ENCODE data around the gene EMSY.

EMSY gene

DNA sequence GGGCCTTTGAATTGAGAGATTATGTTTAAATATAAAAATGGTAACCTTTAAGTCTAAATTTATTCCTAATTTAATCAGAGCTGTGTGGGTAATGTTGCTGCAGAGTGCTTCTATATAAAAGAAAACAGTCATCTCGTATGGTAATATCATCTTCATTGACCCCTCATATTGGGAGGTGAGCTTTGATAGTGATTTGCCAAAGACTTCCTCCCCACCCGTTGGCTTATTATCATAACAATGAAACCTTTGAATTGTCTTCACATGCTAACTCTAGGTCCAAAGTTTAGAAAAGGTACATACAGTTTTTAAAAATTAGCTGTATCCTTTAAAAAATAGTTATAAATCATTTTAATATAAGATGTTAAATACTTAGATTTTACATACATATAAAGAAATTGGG is 3.7 kb downstream of the EMSY start:
- Histone ChIP-seq H3K36me3 (replicated peaks) (peaks cover 3% of the 10 kb centered on the region), H3K4me3 (ENCODE audit: low read depth, low read length) (no peak overlapping the region), H3K27ac (no peak overlapping the region), H3K27me3 (replicated peaks) (no peaks in the 10 kb centered on the region)
- no peak for DNase-seq
- in situ Hi-C loops (cut with HindIII; ENCODE audit: low pct_ligation_motif_present, low sequenced_read_pairs), result no loop called here
- TF ChIP-seq, protein P1, sequence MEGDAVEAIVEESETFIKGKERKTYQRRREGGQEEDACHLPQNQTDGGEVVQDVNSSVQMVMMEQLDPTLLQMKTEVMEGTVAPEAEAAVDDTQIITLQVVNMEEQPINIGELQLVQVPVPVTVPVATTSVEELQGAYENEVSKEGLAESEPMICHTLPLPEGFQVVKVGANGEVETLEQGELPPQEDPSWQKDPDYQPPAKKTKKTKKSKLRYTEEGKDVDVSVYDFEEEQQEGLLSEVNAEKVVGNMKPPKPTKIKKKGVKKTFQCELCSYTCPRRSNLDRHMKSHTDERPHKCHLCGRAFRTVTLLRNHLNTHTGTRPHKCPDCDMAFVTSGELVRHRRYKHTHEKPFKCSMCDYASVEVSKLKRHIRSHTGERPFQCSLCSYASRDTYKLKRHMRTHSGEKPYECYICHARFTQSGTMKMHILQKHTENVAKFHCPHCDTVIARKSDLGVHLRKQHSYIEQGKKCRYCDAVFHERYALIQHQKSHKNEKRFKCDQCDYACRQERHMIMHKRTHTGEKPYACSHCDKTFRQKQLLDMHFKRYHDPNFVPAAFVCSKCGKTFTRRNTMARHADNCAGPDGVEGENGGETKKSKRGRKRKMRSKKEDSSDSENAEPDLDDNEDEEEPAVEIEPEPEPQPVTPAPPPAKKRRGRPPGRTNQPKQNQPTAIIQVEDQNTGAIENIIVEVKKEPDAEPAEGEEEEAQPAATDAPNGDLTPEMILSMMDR (IDR thresholded peaks at IDR 0.05; ENCODE audit: low read depth, low read length, missing control alignments), result no peak

DNA sequence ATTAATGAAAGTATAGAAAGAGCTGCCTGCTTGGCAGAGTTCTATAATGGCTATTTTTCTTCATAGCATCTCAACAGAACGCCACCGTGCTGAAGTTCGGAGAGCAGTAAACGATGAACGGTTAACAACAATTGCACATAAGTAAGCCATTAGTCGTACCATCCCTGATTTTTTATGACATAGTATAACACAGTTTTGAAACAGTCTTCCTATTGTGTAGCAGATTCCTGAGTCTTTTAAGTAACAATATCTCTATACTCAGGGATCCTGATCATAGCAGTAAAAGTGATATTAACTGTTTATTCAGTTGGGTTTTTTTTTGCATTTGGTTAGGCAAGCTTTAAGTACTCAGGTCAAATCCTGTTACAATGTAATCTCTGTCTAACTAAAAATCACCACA is 8.4 kb downstream of the EMSY start:
- Histone ChIP-seq H3K4me3 (ENCODE audit: low read depth, low read length) (no peak overlapping the region), H3K27me3 (replicated peaks) (no peaks in the 10 kb centered on the region), H3K36me3 (replicated peaks) (peaks cover 3% of the 10 kb centered on the region), H3K27ac (no peak overlapping the region)
- TF ChIP-seq, protein P1 (IDR thresholded peaks at IDR 0.05; ENCODE audit: low read depth, low read length, missing control alignments), result no peak
- in situ Hi-C loops (cut with HindIII; ENCODE audit: low pct_ligation_motif_present, low sequenced_read_pairs), result no loop called here
- no peak for DNase-seq

DNA sequence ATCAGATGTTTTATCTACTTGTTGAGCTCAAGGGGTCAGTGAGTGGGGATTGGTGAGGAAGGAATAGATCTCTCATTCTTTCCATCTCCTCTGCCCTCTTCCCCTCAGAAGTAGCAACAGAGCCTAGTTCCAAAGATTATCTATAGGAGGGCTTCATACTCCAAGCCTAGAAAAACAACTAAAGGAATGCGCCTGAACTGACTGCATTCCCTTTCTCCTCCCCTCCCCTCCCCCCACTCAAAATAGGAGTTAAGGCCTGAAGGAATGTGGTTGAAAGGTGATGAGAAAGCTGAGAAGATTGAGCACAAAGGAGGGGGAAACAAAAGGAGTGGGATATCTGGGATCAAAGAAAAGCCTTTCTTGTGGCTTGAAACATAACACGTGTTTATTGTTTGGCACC is 10.5 kb downstream of the EMSY start:
- Histone ChIP-seq H3K36me3 (replicated peaks) (peaks cover 3% of the 10 kb centered on the region), H3K4me3 (ENCODE audit: low read depth, low read length) (no peak overlapping the region), H3K27me3 (replicated peaks) (no peaks in the 10 kb centered on the region), H3K27ac (peak overlapping the region; percentile 15)
- TF ChIP-seq, protein P1 (IDR thresholded peaks at IDR 0.05; ENCODE audit: low read depth, low read length, missing control alignments), result no peak
- DNase-seq, result peak; percentile 29
- in situ Hi-C loops (cut with HindIII; ENCODE audit: low pct_ligation_motif_present, low sequenced_read_pairs), result no loop called here

DNA sequence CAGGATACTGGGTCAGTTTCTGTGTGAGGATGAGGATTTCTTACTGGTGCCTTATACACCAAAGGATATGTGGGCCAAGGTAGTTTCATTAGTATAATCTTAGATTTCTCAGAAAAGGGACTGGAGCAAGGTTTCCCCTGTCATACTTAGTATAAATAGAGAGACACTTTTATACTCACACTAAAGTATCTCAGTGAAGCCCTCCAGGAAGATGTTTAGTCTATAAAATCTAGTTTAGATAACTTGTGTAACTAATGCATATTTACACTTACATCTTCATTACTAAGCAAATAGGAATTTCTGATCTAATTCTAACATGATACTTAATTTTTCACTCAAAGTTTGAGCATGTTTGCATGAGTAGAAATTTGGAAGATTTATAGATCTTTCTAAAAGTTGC is 11.1 kb downstream of the EMSY start:
- Histone ChIP-seq H3K4me3 (ENCODE audit: low read depth, low read length) (no peak overlapping the region), H3K27ac (no peak overlapping the region), H3K36me3 (replicated peaks) (peaks cover 3% of the 10 kb centered on the region), H3K27me3 (replicated peaks) (no peaks in the 10 kb centered on the region)
- in situ Hi-C loops (cut with HindIII; ENCODE audit: low pct_ligation_motif_present, low sequenced_read_pairs), result no loop called here
- TF ChIP-seq, protein P1 (IDR thresholded peaks at IDR 0.05; ENCODE audit: low read depth, low read length, missing control alignments), result no peak
- DNase-seq, result no peak

DNA sequence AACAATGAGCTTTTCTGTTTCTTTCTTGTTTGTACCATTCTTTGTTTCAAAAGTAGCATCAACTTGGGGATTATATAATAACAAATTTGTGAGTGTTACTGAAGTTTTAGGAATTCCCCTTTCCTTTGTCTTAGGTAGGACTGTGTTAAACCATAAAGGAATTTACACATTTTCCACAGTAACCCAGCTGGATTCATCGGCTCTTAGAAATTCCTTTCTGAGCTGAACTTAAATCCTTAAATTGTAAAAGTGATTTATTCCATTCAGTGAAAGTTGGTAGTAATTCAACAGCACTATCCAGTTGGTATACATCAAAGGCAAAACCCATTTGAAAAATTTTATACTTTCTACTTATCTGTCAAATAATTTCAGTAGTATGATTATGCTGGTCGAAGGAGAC is 11.8 kb downstream of the EMSY start:
- no peak overlapping the region for H3K4me3 ChIP-seq (ENCODE audit: low read depth, low read length)
- TF ChIP-seq, protein P1 (IDR thresholded peaks at IDR 0.05; ENCODE audit: low read depth, low read length, missing control alignments), result no peak
- H3K36me3 ChIP-seq (replicated peaks), result peaks cover 3% of the 10 kb centered on the region
- DNase-seq, result no peak
- no peak overlapping the region for H3K27ac ChIP-seq
- H3K27me3 ChIP-seq (replicated peaks), result no peaks in the 10 kb centered on the region
- in situ Hi-C loops (cut with HindIII; ENCODE audit: low pct_ligation_motif_present, low sequenced_read_pairs), result no loop called here

DNA sequence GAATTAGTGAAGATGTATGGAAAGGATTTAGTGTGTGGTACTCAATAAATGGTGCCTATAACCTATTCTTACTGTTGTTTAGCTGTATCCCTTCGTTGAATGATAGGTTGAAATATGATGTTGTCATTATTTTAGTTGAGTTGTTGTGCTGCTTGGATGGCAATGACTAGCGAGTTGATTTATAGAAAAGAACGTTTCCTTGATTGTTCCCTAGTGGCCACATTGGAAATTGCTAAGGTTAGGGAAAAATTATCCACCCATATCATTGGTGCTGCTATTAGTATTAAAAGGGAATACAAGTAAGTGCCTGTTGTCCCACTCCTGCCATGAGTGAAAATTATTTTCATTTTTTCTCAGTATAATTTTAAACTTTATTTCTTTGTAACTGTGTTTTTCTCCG is 14.5 kb downstream of the EMSY start:
- in situ Hi-C loops (cut with HindIII; ENCODE audit: low pct_ligation_motif_present, low sequenced_read_pairs), result no loop called here
- Histone ChIP-seq H3K27ac (no peak overlapping the region), H3K36me3 (replicated peaks) (peaks cover 4% of the 10 kb centered on the region), H3K4me3 (ENCODE audit: low read depth, low read length) (no peak overlapping the region), H3K27me3 (replicated peaks) (no peaks in the 10 kb centered on the region)
- TF ChIP-seq, protein P1 (IDR thresholded peaks at IDR 0.05; ENCODE audit: low read depth, low read length, missing control alignments), result peak; percentile 44
- DNase-seq, result no peak
